HG03439 (cell line): ENCODE data around the gene BOLL.
"Not testable (repeated sequence)": the region's sequence is repeated elsewhere in the genome, so short reads cannot be mapped to it uniquely, and the experiment has no call there.

Source experiments
- ATAC-seq: cut with Tn5 transposase; IDR thresholded peaks from one replicate; pipeline ENCODE4 v1.9.1; 2021; ENCODE audit warnings: mild to moderate bottlenecking, moderate library complexity; ENCODE audit not compliant: unreplicated experiment

BOLL gene

GRCh38 chr2:197798187-197798586 lies 13.1 kb upstream of the BOLL start:
- no peak for ATAC-seq

GRCh38 chr2:197795277-197795676 lies 10.2 kb upstream of the BOLL start:
- ATAC-seq, result no peak

GRCh38 chr2:197793456-197793855 lies 8.3 kb upstream of the BOLL start:
- no peak for ATAC-seq

- ATAC-seq, result peak; percentile 53
Observed at GRCh38 chr2:197786010-197786877, 1.1 kb upstream of the BOLL start.

GRCh38 chr2:197782126-197782525 lies 3.0 kb downstream of the BOLL start:
- no peak for ATAC-seq

GRCh38 chr2:197779261-197779660 lies 5.9 kb downstream of the BOLL start:
- ATAC-seq, result no peak

- ATAC-seq, result no peak
Observed at GRCh38 chr2:197777823-197778407, 7.2 kb downstream of the BOLL start.

- ATAC-seq, result no peak
Observed at GRCh38 chr2:197760293-197760657, 24.8 kb downstream of the BOLL start.

- no peak for ATAC-seq
Observed at GRCh38 chr2:197759625-197760292, 25.4 kb downstream of the BOLL start.

GRCh38 chr2:197759013-197759412 lies 26.1 kb downstream of the BOLL start:
- ATAC-seq, result no peak

- ATAC-seq, result no peak
Observed at GRCh38 chr2:197740200-197740599, 44.9 kb downstream of the BOLL start.

- ATAC-seq, result not testable (repeated sequence)
Observed at GRCh38 chr2:197728555-197729544, 56.3 kb downstream of the BOLL start.

GRCh38 chr2:197727011-197727410 lies 58.1 kb downstream of the BOLL start:
- no peak for ATAC-seq

GRCh38 chr2:197717863-197718262 lies 67.3 kb downstream of the BOLL start:
- no peak for ATAC-seq

GRCh38 chr2:197713271-197713670 lies 71.8 kb downstream of the BOLL start:
- no peak for ATAC-seq

- no peak for ATAC-seq
Observed at GRCh38 chr2:197711578-197711977, 73.5 kb downstream of the BOLL start.

GRCh38 chr2:197710424-197711042 lies 74.6 kb downstream of the BOLL start:
- ATAC-seq, result peak; percentile 65

- not testable (repeated sequence) for ATAC-seq
Observed at GRCh38 chr2:197709140-197709539, 76.0 kb downstream of the BOLL start.

GRCh38 chr2:197708331-197708730 lies 76.8 kb downstream of the BOLL start:
- ATAC-seq, result no peak
